C4-2B (cell line): ENCODE measurements around the gene DDX54.

Experiments
- CTCF ChIP-seq: fragments of 450-650 bp; conservative IDR thresholded peaks from 2 replicates; pipeline ENCODE4 v1.5.1; 2017; ENCODE audit warnings: mild to moderate bottlenecking
- ZFX ChIP-seq: fragments of 450-650 bp; IDR thresholded peaks from 2 replicates; pipeline ENCODE4 v1.6.1; 2017

- TF ChIP-seq CTCF = no peak
- no peak for TF ChIP-seq ZFX
Observed at GRCh38 chr12:113190761-113191160, 5.5 kb upstream of the DDX54 start.
